Measurements from ENCODE around the gene MRFAP1L1.

- TF ChIP-seq POLR2AphosphoS5 (IDR thresholded peaks at IDR 0.05; ENCODE audit: low read depth) (no peak), ETS1 (IDR thresholded peaks at IDR 0.05) (no peak), CTCF (conservative IDR thresholded peaks at IDR 0.05; ENCODE audit: low read depth in 2 of 2) (no peak), NANOG (IDR thresholded peaks at IDR 0.05; ENCODE audit: borderline replicate concordance) (no peak)
Observed at GRCh38 chr4:6663596-6664393, 45.9 kb downstream of the MRFAP1L1 start.
